ENCODE data around the gene GNG13.

GNG13 gene

DNA sequence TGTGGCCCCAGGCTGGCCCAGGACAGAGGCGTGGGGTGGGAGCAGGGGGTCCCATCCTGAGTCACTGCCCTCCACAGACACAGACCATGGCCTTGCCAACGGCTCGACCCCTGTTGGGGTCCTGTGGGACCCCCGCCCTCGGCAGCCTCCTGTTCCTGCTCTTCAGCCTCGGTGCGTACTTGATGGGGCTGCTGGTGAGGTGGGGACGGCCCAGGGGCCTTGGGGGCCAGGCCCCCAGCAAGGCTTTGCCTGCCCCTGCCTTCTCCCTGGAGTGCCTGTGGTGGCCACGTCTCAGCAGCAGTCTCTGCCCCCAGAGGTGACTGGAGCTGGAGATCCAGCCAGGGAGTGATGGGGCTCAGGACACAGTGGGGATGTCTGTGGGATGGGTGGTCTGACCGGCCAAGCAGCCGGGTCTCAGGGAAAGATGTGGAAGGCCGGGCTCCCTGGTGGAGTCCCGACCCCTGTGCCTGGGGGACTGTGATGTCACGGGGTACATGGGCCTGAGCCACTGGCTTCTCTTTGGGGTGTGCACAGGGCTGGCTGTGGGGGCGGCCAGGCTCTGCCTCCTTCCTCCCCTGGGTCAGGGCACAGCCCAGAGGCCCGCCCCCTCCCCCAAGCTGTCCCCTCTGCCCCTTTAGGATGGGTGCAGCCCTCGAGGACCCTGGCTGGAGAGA is 37.8 kb downstream of the GNG13 start:
- DNase-seq (ENCODE audit: low read depth in 1 of 2, low spot score in 1 of 2), result no peak
- TF ChIP-seq, protein P1, sequence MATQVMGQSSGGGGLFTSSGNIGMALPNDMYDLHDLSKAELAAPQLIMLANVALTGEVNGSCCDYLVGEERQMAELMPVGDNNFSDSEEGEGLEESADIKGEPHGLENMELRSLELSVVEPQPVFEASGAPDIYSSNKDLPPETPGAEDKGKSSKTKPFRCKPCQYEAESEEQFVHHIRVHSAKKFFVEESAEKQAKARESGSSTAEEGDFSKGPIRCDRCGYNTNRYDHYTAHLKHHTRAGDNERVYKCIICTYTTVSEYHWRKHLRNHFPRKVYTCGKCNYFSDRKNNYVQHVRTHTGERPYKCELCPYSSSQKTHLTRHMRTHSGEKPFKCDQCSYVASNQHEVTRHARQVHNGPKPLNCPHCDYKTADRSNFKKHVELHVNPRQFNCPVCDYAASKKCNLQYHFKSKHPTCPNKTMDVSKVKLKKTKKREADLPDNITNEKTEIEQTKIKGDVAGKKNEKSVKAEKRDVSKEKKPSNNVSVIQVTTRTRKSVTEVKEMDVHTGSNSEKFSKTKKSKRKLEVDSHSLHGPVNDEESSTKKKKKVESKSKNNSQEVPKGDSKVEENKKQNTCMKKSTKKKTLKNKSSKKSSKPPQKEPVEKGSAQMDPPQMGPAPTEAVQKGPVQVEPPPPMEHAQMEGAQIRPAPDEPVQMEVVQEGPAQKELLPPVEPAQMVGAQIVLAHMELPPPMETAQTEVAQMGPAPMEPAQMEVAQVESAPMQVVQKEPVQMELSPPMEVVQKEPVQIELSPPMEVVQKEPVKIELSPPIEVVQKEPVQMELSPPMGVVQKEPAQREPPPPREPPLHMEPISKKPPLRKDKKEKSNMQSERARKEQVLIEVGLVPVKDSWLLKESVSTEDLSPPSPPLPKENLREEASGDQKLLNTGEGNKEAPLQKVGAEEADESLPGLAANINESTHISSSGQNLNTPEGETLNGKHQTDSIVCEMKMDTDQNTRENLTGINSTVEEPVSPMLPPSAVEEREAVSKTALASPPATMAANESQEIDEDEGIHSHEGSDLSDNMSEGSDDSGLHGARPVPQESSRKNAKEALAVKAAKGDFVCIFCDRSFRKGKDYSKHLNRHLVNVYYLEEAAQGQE (IDR thresholded peaks at IDR 0.05; ENCODE audit: insufficient replicate concordance, low read depth), result no peak
- no peak for TF ChIP-seq POLR2AphosphoS5 (IDR thresholded peaks at IDR 0.05; ENCODE audit: low read depth)
- TF ChIP-seq GABPA (IDR thresholded peaks at IDR 0.05; ENCODE audit: low read depth), result no peak
- TF ChIP-seq, protein P2, sequence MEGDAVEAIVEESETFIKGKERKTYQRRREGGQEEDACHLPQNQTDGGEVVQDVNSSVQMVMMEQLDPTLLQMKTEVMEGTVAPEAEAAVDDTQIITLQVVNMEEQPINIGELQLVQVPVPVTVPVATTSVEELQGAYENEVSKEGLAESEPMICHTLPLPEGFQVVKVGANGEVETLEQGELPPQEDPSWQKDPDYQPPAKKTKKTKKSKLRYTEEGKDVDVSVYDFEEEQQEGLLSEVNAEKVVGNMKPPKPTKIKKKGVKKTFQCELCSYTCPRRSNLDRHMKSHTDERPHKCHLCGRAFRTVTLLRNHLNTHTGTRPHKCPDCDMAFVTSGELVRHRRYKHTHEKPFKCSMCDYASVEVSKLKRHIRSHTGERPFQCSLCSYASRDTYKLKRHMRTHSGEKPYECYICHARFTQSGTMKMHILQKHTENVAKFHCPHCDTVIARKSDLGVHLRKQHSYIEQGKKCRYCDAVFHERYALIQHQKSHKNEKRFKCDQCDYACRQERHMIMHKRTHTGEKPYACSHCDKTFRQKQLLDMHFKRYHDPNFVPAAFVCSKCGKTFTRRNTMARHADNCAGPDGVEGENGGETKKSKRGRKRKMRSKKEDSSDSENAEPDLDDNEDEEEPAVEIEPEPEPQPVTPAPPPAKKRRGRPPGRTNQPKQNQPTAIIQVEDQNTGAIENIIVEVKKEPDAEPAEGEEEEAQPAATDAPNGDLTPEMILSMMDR (IDR thresholded peaks at IDR 0.05; ENCODE audit: insufficient read depth, low read length), result no peak
- no peak overlapping the region for H3K4me3 ChIP-seq (replicated peaks; ENCODE audit: insufficient read depth, low read length)
- no peak overlapping the region for H3K27ac ChIP-seq (replicated peaks)
- no peaks in the 10 kb centered on the region for H3K27me3 ChIP-seq (ENCODE audit: insufficient read depth, poor library complexity, severe bottlenecking)

DNA sequence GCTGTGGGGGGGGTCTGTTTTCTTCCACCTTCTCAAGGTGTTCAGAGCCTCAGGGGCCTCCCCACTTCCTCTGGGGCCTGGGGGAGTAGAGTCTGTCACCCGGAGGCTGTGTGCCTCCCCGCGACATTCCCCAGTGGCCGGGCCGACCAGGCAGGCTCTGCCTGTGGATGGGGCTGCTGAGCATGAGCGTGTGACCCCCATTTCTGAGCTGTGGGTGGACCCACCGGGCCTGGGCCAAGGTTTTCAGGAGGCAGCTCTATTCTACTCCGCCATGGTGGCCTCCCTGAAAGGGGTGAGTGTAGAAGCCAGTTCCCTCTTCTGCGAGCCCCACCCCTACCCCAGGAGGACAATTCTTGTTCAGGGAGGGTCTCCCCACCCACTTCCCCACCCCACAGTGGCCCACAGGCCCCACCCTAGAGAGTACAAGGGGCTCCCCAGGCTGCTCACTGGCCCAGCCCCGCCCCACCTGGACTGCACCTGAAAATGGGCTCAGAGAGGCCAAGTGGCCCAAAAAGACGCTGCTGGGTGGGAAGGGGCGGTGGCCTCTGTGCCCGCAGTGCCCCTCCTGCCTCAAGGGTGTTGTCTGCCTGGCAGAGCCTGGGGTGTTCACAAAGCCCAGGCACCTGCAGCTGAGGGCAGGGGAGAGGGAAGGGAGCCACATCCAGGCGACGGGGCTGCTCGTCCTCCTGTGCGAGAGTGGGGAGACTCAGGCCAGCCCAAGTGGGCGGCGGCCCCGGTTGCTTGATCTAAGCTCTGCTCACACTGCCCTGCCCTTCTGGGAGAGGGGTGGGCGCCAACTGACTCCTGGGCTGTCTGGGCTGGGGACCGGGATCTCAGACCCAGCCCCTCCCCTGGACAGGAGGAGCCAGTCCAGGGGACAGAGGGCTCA is 38.7 kb downstream of the GNG13 start:
- no peak overlapping the region for H3K4me3 ChIP-seq (replicated peaks; ENCODE audit: insufficient read depth, low read length)
- H3K27me3 ChIP-seq (ENCODE audit: insufficient read depth, poor library complexity, severe bottlenecking), result no peaks in the 10 kb centered on the region
- no peak overlapping the region for H3K27ac ChIP-seq (replicated peaks)
- no peak for DNase-seq (ENCODE audit: low read depth in 1 of 2, low spot score in 1 of 2)
- TF ChIP-seq GABPA (IDR thresholded peaks at IDR 0.05; ENCODE audit: low read depth) (no peak), SPI1 (IDR thresholded peaks at IDR 0.05; ENCODE audit: borderline replicate concordance, low read depth) (no peak), POLR2AphosphoS5 (IDR thresholded peaks at IDR 0.05; ENCODE audit: low read depth) (no peak)
- TF ChIP-seq, protein P2 (IDR thresholded peaks at IDR 0.05; ENCODE audit: insufficient read depth, low read length), result no peak
- TF ChIP-seq, protein P1 (IDR thresholded peaks at IDR 0.05; ENCODE audit: insufficient replicate concordance, low read depth), result no peak

DNA sequence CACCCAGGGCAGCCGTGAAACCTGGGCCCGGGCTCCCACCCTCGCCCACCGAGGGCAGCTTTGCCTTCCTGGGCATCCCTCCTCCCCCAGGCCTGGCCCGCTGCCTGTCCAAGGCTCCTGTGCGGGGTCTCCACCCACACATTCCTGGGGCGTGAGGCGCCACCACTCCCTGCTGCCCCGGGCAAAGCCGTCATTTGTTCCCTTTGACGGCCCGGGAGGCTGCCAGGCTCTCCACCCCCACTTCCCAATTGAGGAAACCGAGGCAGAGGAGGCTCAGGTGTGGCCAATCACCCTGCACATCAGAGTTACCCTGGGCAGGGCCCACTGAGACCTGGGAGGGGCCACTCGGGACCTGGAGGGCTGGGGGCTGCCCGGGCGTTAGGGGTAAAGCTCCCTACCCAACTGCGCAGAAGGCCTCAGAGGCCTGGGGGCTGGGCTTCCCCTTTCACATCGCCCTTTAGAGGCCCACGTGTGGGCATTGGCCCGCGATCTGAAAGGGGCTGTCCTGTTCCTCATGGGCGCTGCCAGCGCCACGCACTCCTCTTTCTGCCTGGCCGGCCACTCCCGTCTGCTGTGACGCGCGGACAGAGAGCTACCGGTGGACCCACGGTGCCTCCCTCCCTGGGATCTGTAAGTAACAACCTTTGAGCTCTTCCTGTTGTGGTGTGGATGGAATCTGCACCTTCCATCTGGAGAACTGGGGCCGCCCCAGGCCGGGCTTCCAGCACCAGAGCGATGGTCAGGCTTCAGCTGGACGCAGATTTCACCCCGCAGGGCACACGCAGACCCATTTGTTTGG is 39.8 kb downstream of the GNG13 start, which contains the start of gene MSLN:
MSLN (plus strand) TSS at position 190 of the 799 bp plus-strand sequence. CDS start 1,947 bp downstream, outside the sequence.
- TF ChIP-seq, protein P1 (IDR thresholded peaks at IDR 0.05; ENCODE audit: insufficient replicate concordance, low read depth), result no peak
- TF ChIP-seq, protein P2 (IDR thresholded peaks at IDR 0.05; ENCODE audit: insufficient read depth, low read length), result no peak
- TF ChIP-seq POLR2AphosphoS5 (IDR thresholded peaks at IDR 0.05; ENCODE audit: low read depth), result no peak
- TF ChIP-seq GABPA (IDR thresholded peaks at IDR 0.05; ENCODE audit: low read depth), result no peak
- TF ChIP-seq SPI1 (IDR thresholded peaks at IDR 0.05; ENCODE audit: borderline replicate concordance, low read depth), result no peak

More for the DNA sequence above, 39.8 kb downstream of the GNG13 start, which contains the start of gene MSLN:
- DNase-seq (ENCODE audit: low read depth in 1 of 2, low spot score in 1 of 2), result no peak
- Histone ChIP-seq H3K27me3 (ENCODE audit: insufficient read depth, poor library complexity, severe bottlenecking) (no peaks in the 10 kb centered on the region), H3K4me3 (replicated peaks; ENCODE audit: insufficient read depth, low read length) (no peak within 1 kb of the TSS), H3K27ac (replicated peaks) (no peak within 1 kb of the TSS)

All from HL-60 (cell line).